Activated effector memory CD4-positive, alpha-beta T cell treated with anti-CD3 and anti-CD28 coated beads, Interleukin-2, amount 50 U/mL, for 16 hours (primary cell): ENCODE data around the gene AFTPH.

Source experiments
- DNase-seq: peaks from one replicate; pipeline ENCODE4 v3.0.0-alpha.2; 2020

Gene AFTPH

GRCh38 chr2:64541547-64541946 lies 17.4 kb downstream of the AFTPH start:
- no peak for DNase-seq

DNA sequence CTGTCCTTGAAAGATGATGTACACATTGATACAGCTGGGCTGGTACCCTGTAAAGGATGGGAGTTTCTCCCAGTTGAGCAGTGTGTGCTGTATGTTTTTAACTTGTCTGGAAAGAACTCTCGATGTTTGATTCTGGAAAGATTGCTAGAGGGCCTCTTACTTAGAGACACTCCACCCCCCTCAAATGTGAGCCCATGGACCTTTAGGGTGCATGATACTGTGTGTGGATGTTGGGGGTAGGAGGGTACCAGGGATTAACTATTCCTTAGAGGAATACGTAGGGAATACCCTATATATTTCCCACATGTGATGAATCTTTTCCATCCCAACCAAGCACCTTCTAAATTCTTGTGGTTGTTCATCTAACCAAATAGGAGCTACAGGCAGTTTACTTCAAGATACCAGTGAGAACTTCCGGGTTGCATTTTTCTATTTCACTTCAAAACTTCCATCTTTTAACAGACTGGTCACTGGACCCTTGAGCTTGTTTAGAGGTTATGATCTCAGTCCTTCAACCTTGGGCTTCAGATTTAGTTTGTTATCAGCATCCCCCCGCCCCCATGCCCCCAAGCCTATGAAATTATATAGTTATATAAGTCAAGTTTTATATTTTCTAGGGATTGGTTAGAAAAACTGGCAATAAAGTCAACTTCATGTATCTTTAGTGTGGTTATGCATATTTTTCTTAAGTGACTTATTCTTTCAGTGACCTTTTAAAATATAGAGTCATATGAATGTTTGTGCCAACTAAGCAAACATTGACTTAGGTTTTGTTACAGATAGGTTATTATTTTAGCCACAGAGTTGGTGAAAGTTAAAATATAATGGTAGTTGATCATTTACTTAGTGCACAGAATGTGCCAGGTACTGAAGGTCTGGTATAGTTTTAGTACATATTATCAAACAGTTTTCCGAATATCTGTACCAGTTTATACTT lies 18.2 kb downstream of the AFTPH start:
- DNase-seq: no peak

- DNase-seq: no peak
Observed at GRCh38 chr2:64543008-64543697, 19.0 kb downstream of the AFTPH start.

- DNase-seq: no peak
Observed at GRCh38 chr2:64548761-64549160, 24.6 kb downstream of the AFTPH start.

- no peak for DNase-seq
Observed at GRCh38 chr2:64550042-64550441, 25.9 kb downstream of the AFTPH start.

DNA sequence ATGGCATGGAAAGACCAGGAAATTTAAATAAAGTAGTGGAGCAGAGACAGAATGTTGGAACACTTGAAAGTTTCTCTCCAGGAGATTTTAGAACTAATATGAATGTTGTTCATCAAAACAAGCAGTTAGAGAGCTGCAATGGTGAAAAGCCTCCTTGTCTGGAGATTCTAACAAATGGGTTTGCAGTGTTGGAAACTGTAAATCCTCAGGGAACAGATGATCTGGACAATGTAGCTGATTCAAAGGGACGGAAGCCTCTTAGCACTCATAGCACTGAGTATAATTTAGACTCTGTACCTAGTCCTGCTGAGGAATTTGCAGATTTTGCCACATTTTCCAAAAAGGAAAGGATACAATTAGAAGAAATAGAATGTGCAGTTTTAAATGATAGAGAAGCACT lies 27.7 kb downstream of the AFTPH start:
- no peak for DNase-seq

DNA sequence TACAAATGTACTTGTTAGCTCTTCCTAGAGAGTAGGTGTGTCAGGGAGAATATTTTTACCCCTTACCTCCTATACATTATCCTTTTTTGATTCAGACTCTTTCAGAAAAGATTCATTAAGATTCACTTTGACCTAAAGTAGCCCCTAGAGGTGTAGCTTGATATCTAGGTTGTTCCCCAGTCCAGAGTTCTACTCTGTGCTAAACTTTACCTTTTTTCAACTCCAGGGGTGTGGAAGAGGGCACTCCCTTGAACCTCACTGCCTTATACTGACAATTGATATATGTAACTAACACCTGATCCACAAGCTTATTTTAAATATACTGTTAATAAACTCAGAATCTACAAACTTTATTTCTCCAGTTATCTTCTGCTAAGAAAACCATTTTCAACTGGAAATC lies 30.0 kb downstream of the AFTPH start:
- no peak for DNase-seq

- DNase-seq: no peak
Observed at GRCh38 chr2:64558445-64559081, 34.4 kb downstream of the AFTPH start.

GRCh38 chr2:64562148-64562784 lies 38.1 kb downstream of the AFTPH start:
- DNase-seq: no peak

GRCh38 chr2:64563436-64563938 lies 39.4 kb downstream of the AFTPH start:
- no peak for DNase-seq

GRCh38 chr2:64565949-64566710 lies 42.0 kb downstream of the AFTPH start:
- DNase-seq: no peak

DNA sequence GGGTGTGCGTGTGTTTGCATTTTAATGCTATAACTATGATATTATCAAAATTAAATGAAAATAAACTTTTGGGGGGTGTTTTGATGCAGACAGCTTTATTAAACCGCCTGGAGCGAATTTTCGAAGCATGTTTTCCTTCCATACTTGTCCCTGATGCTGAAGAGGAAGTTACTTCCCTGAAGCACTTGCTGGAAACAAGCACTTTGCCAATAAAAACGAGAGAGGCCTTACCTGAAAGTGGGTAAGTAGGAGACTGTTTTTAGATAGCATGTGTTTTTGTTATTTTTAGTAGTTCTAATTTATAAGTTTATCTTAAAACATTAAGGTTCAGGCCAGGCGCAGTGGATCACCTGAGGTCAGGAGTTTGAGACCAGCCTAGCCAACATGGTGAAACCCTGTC lies 43.3 kb downstream of the AFTPH start:
- DNase-seq: no peak

DNA sequence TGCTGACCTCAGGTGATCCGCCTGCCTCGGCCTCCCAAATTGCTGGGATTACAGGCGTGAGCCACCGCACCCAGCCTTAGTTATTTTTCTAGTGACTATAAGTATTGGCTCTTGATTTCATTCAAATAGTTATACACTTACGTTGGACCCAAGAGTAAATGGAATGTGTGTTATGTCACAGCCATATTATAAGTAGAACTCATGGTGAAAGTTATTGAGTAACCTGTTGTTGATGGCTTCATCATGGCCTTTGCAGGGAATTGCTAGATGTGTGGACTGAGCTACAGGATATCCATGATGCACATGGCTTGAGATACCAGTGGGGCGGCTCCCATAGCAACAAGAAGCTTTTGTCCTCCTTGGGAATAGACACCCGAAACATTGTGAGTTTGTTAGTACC lies 44.7 kb downstream of the AFTPH start:
- no peak for DNase-seq

GRCh38 chr2:64574871-64575270 lies 50.7 kb downstream of the AFTPH start:
- no peak for DNase-seq

GRCh38 chr2:64581018-64581417 lies 56.9 kb downstream of the AFTPH start:
- no peak for DNase-seq

DNA sequence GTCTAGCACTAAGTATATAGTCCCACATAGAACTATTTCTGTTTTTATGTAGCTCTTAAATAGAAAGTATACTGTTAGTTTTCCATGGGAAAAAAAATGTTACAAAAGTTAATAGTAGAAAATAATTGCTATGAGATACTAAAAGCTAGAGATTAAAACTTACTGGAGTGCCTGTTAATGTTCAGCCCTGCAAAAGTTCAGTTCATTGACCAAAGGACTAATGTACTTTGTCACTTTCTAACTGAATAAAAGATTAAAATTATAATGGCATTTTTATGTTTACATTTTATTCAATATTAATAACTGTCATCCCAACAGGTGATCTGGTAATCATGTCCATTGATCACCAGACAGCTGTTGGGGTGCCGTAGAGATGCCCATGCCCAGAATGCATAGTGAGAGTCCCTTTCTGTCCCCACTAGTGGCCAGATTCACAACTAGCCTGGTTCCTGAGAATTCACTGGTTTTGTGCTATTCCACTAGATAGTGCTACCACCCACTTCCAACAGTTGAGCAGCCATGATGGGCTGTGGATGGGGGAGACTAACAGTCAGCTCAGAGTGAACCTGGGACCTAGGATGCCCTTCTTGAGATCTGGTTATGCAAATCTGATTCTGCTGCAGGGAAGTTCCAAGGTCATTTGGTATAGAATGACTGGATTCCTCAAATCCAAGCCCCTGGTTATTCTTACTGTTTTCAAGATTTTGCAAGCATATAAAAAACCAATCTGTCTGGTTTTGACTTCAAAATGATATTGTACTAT lies 57.8 kb downstream of the AFTPH start:
- no peak for DNase-seq

DNA sequence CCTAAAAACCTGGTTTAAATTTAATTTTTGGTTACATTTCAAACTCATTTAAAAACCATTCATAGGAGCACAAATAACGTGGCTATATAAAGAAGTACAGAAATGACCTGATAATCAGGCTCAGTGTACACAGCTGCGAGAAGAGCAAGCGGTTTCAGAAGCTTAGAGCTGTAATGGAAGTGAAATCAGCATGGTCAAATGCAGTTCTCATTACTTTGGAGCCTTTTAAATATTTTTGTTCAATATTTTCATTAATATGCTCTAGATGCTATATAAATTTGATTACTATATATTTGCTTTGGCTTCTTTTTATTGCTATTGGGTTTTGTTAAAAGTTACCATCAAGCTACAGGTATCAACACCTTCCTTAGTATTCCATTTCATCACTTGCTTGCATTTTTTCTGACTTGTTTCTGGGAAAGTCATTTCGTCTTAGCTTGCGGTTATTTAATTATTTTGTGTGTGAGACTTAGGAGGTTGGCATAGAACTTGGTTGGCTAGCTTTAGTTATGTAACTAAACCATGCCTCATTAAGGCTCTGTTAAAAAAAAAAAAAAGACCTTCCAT lies 58.7 kb downstream of the AFTPH start:
- DNase-seq: no peak

- no peak for DNase-seq
Observed at GRCh38 chr2:64586054-64586453, 61.9 kb downstream of the AFTPH start.

GRCh38 chr2:64586883-64587481 lies 62.9 kb downstream of the AFTPH start:
- no peak for DNase-seq

DNA sequence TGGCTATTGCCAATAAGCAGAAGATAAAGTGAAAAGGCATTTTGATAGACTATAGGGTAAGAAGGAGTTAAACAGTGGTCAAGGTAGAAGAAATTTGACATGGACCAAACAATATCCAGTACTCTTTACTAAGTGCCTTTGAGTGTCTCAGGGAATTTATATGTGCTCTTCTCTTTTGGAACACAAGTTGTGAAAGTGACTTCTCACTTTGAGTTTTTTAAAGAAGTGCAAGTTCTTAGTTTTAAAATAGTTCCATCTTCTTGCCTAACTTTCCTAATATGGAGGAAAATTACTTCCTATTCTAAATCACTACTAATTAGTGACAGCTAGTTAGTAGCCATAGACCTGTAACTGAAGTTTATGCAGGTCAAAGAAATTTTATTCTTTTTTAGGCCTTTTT lies 63.4 kb downstream of the AFTPH start:
- no peak for DNase-seq

DNA sequence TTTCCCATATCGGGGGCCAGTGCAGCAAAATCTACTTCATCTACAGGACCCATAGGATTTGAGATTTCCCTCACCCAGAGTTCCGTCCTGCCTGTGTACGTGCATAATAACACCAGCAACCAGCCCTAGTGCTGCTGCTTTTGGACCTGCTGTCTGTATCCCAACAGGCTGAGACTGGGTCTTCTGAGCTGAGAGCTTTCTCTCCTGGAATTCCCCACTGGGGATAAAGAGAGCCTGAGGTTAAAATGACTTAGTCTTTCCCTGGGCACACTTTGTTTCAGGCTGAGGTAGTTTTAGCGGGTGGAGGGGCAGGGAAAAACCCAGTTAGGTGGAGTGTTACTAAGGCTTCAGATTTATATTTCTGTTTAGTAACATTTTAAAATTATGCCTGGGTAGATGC lies 67.1 kb downstream of the AFTPH start:
- no peak for DNase-seq
